ENCODE data around the gene ICE1. TPM values are rescaled to one million over a fixed set of nuclear protein-coding genes. Genes with fewer than 3 reads are reported as not detected.

ICE1 gene
- total RNA-seq, 2 donors from 2014 or later, result 23.3 to 25.5 TPM

- Mint-ChIP-seq H3K27me3 (ENCODE audit: low read depth) (no peaks in the 10 kb centered on the region), H3K27ac (peak overlapping the region; percentile 43), H3K36me3 (ENCODE audit: insufficient read depth in 2 of 2) (peaks cover 2 to 3% of the 10 kb centered on the region in 2 donors), H3K9me3 (no peaks in the 10 kb centered on the region), H3K4me3 (no peak overlapping the region), H3K4me1 (ENCODE audit: low read depth) (peaks cover 48% of the 10 kb centered on the region)
- no peak for DNase-seq
- no peak for ATAC-seq (replicated peaks in 1 of 2)
Observed at GRCh38 chr5:5432020-5432707, 9.7 kb downstream of the ICE1 start.

- H3K27me3 Mint-ChIP-seq (ENCODE audit: low read depth), result no peaks in the 10 kb centered on the region
- H3K27ac Mint-ChIP-seq, result peak overlapping the region; percentile 50
- no peaks in the 10 kb centered on the region for H3K9me3 Mint-ChIP-seq
- no peak overlapping the region for H3K4me3 Mint-ChIP-seq
- ATAC-seq (replicated peaks in 1 of 2) (no peak), DNase-seq (no peak)
- H3K36me3 Mint-ChIP-seq (ENCODE audit: insufficient read depth in 2 of 2), result peaks cover 0 to 2% of the 10 kb centered on the region in 2 donors
- H3K4me1 Mint-ChIP-seq (ENCODE audit: low read depth), result peaks cover 36% of the 10 kb centered on the region
Observed at GRCh38 chr5:5436203-5436760, 13.8 kb downstream of the ICE1 start.

GRCh38 chr5:5437227-5438172, 15.0 kb downstream of the ICE1 start:
- peaks cover 24% of the 10 kb centered on the region for H3K4me1 Mint-ChIP-seq (ENCODE audit: low read depth)
- ATAC-seq (replicated peaks in 1 of 2) (no peak), DNase-seq (no peak)
- peak overlapping the region in 1 of 2 donors; percentile 66 for H3K4me3 Mint-ChIP-seq
- no peaks in the 10 kb centered on the region for H3K9me3 Mint-ChIP-seq
- peaks cover 0 to 9% of the 10 kb centered on the region in 2 donors for H3K36me3 Mint-ChIP-seq (ENCODE audit: insufficient read depth in 2 of 2)
- peak overlapping the region; percentile 89 for H3K27ac Mint-ChIP-seq
- H3K27me3 Mint-ChIP-seq (ENCODE audit: low read depth), result no peaks in the 10 kb centered on the region

- H3K27me3 Mint-ChIP-seq (ENCODE audit: low read depth), result no peaks in the 10 kb centered on the region
- H3K36me3 Mint-ChIP-seq (ENCODE audit: insufficient read depth in 2 of 2), result peaks cover 1 to 21% of the 10 kb centered on the region in 2 donors
- no peaks in the 10 kb centered on the region for H3K4me1 Mint-ChIP-seq (ENCODE audit: low read depth)
- H3K27ac Mint-ChIP-seq, result no peak overlapping the region
- H3K9me3 Mint-ChIP-seq, result no peaks in the 10 kb centered on the region
- DNase-seq (no peak), ATAC-seq (replicated peaks in 1 of 2) (no peak)
- no peak overlapping the region for H3K4me3 Mint-ChIP-seq
Observed at GRCh38 chr5:5451863-5452262, 29.4 kb downstream of the ICE1 start.

GRCh38 chr5:5453131-5453530, 30.7 kb downstream of the ICE1 start:
- H3K4me3 Mint-ChIP-seq, result no peak overlapping the region
- DNase-seq (no peak), ATAC-seq (replicated peaks in 1 of 2) (no peak)
- H3K4me1 Mint-ChIP-seq (ENCODE audit: low read depth), result no peaks in the 10 kb centered on the region
- H3K36me3 Mint-ChIP-seq (ENCODE audit: insufficient read depth in 2 of 2), result peaks cover 5 to 26% of the 10 kb centered on the region in 2 donors
- no peak overlapping the region for H3K27ac Mint-ChIP-seq
- no peaks in the 10 kb centered on the region for H3K27me3 Mint-ChIP-seq (ENCODE audit: low read depth)
- no peaks in the 10 kb centered on the region for H3K9me3 Mint-ChIP-seq

- Mint-ChIP-seq H3K4me3 (no peak overlapping the region), H3K27me3 (ENCODE audit: low read depth) (no peaks in the 10 kb centered on the region), H3K4me1 (ENCODE audit: low read depth) (no peaks in the 10 kb centered on the region), H3K9me3 (no peaks in the 10 kb centered on the region), H3K36me3 (ENCODE audit: insufficient read depth in 2 of 2) (peaks cover 12 to 33% of the 10 kb centered on the region in 2 donors), H3K27ac (peak overlapping the region; percentile 58)
- ATAC-seq (replicated peaks in 1 of 2), result no peak
- no peak for DNase-seq
Observed at GRCh38 chr5:5454391-5454790, 31.9 kb downstream of the ICE1 start.

GRCh38 chr5:5456858-5457257, 34.4 kb downstream of the ICE1 start:
- DNase-seq (no peak), ATAC-seq (replicated peaks in 1 of 2) (no peak)
- H3K27me3 Mint-ChIP-seq (ENCODE audit: low read depth), result no peaks in the 10 kb centered on the region
- H3K27ac Mint-ChIP-seq, result no peak overlapping the region
- no peaks in the 10 kb centered on the region for H3K4me1 Mint-ChIP-seq (ENCODE audit: low read depth)
- no peak overlapping the region for H3K4me3 Mint-ChIP-seq
- H3K36me3 Mint-ChIP-seq (ENCODE audit: insufficient read depth in 2 of 2), result peaks cover 22 to 44% of the 10 kb centered on the region in 2 donors
- H3K9me3 Mint-ChIP-seq, result no peaks in the 10 kb centered on the region

- Mint-ChIP-seq H3K36me3 (ENCODE audit: insufficient read depth in 2 of 2) (peaks cover 28 to 54% of the 10 kb centered on the region in 2 donors), H3K9me3 (no peaks in the 10 kb centered on the region), H3K4me1 (ENCODE audit: low read depth) (no peaks in the 10 kb centered on the region), H3K27me3 (ENCODE audit: low read depth) (no peaks in the 10 kb centered on the region), H3K27ac (no peak overlapping the region), H3K4me3 (no peak overlapping the region)
- no peak for DNase-seq
- no peak for ATAC-seq (replicated peaks in 1 of 2)
Observed at GRCh38 chr5:5460311-5460710, 37.8 kb downstream of the ICE1 start.

- Mint-ChIP-seq H3K9me3 (no peaks in the 10 kb centered on the region), H3K4me3 (no peak overlapping the region), H3K4me1 (ENCODE audit: low read depth) (no peaks in the 10 kb centered on the region), H3K27ac (no peak overlapping the region), H3K36me3 (ENCODE audit: insufficient read depth in 2 of 2) (peaks cover 28 to 52% of the 10 kb centered on the region in 2 donors), H3K27me3 (ENCODE audit: low read depth) (no peaks in the 10 kb centered on the region)
- DNase-seq, result no peak
- ATAC-seq (replicated peaks in 1 of 2), result no peak
Observed at GRCh38 chr5:5461012-5461411, 38.5 kb downstream of the ICE1 start.

GRCh38 chr5:5464036-5464715, 41.7 kb downstream of the ICE1 start:
- Mint-ChIP-seq H3K4me1 (ENCODE audit: low read depth) (no peaks in the 10 kb centered on the region), H3K9me3 (no peaks in the 10 kb centered on the region), H3K36me3 (ENCODE audit: insufficient read depth in 2 of 2) (peaks cover 24 to 34% of the 10 kb centered on the region in 2 donors), H3K27ac (no peak overlapping the region), H3K4me3 (no peak overlapping the region), H3K27me3 (ENCODE audit: low read depth) (no peaks in the 10 kb centered on the region)
- ATAC-seq (replicated peaks in 1 of 2), result no peak
- no peak for DNase-seq

GRCh38 chr5:5466227-5466626, 43.8 kb downstream of the ICE1 start:
- Mint-ChIP-seq H3K27me3 (ENCODE audit: low read depth) (no peaks in the 10 kb centered on the region), H3K27ac (no peak overlapping the region), H3K9me3 (no peaks in the 10 kb centered on the region), H3K4me1 (ENCODE audit: low read depth) (no peaks in the 10 kb centered on the region), H3K4me3 (no peak overlapping the region), H3K36me3 (ENCODE audit: insufficient read depth in 2 of 2) (peaks cover 15 to 19% of the 10 kb centered on the region in 2 donors)
- no peak for ATAC-seq (replicated peaks in 1 of 2)
- no peak for DNase-seq

- Mint-ChIP-seq H3K27me3 (ENCODE audit: low read depth) (no peaks in the 10 kb centered on the region), H3K36me3 (ENCODE audit: insufficient read depth in 2 of 2) (peaks cover 13 to 14% of the 10 kb centered on the region in 2 donors), H3K9me3 (no peaks in the 10 kb centered on the region), H3K4me1 (ENCODE audit: low read depth) (no peaks in the 10 kb centered on the region), H3K27ac (peak overlapping the region; percentile 63), H3K4me3 (no peak overlapping the region)
- no peak for ATAC-seq (replicated peaks in 1 of 2)
- no peak for DNase-seq
Observed at GRCh38 chr5:5467737-5468136, 45.3 kb downstream of the ICE1 start.

GRCh38 chr5:5470933-5471332, 48.5 kb downstream of the ICE1 start:
- H3K4me1 Mint-ChIP-seq (ENCODE audit: low read depth), result no peaks in the 10 kb centered on the region
- H3K36me3 Mint-ChIP-seq (ENCODE audit: insufficient read depth in 2 of 2), result peaks cover 8 to 13% of the 10 kb centered on the region in 2 donors
- H3K27ac Mint-ChIP-seq, result peak overlapping the region; percentile 72
- no peak for DNase-seq
- H3K9me3 Mint-ChIP-seq, result no peaks in the 10 kb centered on the region
- H3K4me3 Mint-ChIP-seq, result no peak overlapping the region
- H3K27me3 Mint-ChIP-seq (ENCODE audit: low read depth), result no peaks in the 10 kb centered on the region
- no peak for ATAC-seq (replicated peaks in 1 of 2)

All from activated T-cell treated with anti-CD3 and anti-CD28 coated beads, Interleukin-2, amount 50 U/mL, for 72 hours (primary cell).